Effector memory CD4-positive, alpha-beta T cell (primary cell): ENCODE results near the gene ANKRD36.
"Not testable (repeated sequence)": the region's sequence is repeated elsewhere in the genome, so short reads cannot be mapped to it uniquely, and the experiment has no call there.

Experiments used
- DNase-seq, 3 donors: peaks; one replicate each; pipeline ENCODE4 v3.0.0-alpha.2; 2020
- H3K27ac ChIP-seq: 2 replicates; pipeline ENCODE4 v1.7.0; 2013; ENCODE audit warnings: mild to moderate bottlenecking, low read length, moderate library complexity; ENCODE audit not compliant: insufficient read depth, poor library complexity, severe bottlenecking
- H3K27me3 ChIP-seq: replicated peaks from 2 replicates; pipeline ENCODE4 v1.7.0; 2013; ENCODE audit warnings: mild to moderate bottlenecking, low read length; ENCODE audit not compliant: insufficient read depth, control insufficient read depth, poor library complexity, severe bottlenecking
- H3K36me3 ChIP-seq: 2 replicates; pipeline ENCODE4 v1.7.0; 2013; ENCODE audit warnings: mild to moderate bottlenecking, low read length, moderate library complexity; ENCODE audit not compliant: control insufficient read depth, insufficient read depth
- H3K4me1 ChIP-seq: 2 replicates; pipeline ENCODE4 v1.7.0; 2013; ENCODE audit warnings: low read length, mild to moderate bottlenecking; ENCODE audit not compliant: control insufficient read depth, insufficient read depth, poor library complexity, severe bottlenecking
- H3K4me3 ChIP-seq: 2 replicates; pipeline ENCODE4 v1.7.0; 2013; ENCODE audit warnings: low read length, low read depth, mild to moderate bottlenecking; ENCODE audit not compliant: insufficient read depth, poor library complexity, severe bottlenecking
- H3K9me3 ChIP-seq: 2 replicates; pipeline ENCODE4 v1.7.0; 2013; ENCODE audit warnings: mild to moderate bottlenecking, low read length, moderate library complexity; ENCODE audit not compliant: control insufficient read depth

The ANKRD36 gene

DNA sequence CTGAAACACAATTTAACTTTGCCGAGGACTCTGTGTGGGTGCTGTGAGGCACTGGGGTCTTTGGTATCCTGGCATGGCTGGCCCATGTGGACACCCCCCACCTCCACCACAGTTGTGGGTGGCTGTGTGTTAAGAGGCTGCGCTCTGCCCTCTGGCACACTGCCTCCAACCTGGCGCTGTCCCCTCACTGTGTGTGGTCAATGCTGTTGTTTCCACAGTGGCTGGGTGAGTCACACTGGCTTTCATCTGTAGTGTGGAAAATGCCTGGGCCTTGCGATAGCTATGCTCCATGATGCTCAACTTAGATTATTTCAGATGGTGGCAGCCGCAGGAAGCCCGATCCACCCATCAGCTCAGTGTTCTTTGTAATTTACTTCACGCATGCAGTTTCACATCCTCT, 27.9 kb upstream of the ANKRD36 start:
- H3K27ac ChIP-seq, H3K4me1 ChIP-seq, DNase-seq, H3K4me3 ChIP-seq, H3K9me3 ChIP-seq, H3K27me3 ChIP-seq, H3K36me3 ChIP-seq: not testable (repeated sequence)

DNA sequence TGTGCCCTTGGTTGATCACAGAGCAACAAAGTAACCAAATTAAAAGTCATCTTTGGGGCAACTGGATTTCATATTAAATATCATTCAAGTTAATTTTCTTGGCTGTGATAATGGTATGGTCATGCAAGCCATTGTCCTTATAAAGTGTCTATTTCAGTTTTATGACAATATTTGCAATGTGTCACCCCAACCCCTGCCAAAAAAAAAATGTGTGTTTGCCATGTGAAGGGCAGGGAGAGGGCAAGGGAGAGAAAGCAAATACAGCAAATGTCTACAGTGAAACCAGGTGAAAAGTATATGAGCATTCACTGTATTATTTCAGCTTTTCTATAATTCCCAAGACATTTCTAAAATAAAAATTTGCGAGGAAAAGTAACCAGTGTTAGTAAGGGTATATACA, 24.2 kb upstream of the ANKRD36 start:
- H3K4me1 ChIP-seq, H3K36me3 ChIP-seq, DNase-seq, H3K4me3 ChIP-seq, H3K27me3 ChIP-seq, H3K9me3 ChIP-seq, H3K27ac ChIP-seq: not testable (repeated sequence)

DNA sequence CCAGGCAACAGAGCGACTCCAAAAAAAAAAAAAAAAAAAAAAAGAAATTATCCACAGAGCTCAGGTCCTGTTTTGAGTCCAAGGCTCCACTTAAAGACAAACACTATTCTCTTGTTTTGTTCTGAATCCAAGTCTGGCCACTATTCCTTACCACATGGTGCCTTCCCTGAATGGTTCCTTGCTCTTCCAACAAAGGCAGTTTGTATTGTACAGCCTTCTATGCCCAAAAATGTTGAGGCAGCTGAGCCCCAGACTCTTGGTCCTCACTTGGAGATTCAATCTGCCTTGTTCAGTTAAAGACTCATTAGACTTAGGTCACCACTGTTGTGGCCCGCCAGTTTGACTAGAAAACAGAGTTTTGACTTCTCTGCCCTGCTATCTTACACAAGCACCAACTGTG, 20.0 kb upstream of the ANKRD36 start:
- not testable (repeated sequence) for H3K4me3 ChIP-seq, H3K9me3 ChIP-seq, H3K27ac ChIP-seq, H3K36me3 ChIP-seq, H3K27me3 ChIP-seq, H3K4me1 ChIP-seq, DNase-seq

DNA sequence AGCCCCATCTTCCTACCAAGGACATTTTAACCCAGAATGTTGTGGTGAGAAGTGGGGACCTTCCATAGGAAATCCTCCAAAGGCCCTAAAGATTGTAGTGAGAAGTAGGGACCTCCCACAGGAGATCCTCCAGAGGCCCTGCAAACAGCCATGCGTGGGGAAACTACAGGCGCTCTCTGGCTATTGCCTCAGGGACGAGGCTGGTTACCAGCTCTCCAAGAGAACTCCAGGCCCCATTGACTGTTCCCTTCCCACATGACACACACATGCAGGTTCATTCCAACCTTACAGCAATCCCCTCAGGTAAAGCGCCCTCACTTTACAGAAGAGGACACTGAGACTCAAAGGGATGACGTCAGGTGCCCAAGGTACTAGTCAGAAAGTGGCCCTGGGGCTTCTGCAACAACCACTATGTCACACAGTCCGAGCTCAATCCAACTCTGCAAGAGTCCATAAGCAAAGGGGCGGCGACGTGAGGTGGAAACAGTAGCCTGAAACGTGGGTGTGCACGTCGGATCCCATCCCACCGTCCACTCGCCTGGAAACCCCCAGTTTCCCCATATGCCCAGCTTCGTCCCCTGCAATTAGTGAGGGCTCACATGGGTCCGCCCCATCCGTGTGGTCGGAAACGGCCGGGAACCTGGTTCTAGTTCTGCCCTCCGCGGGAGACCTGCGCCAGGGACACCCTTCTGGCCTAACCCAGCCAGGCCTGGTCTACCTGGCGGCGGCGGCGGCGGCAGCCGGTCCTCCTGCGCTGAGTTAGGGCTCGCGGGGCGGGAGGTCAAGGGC, 18.8 kb upstream of the ANKRD36 start:
- H3K27me3 ChIP-seq, H3K9me3 ChIP-seq, DNase-seq, H3K4me1 ChIP-seq, H3K36me3 ChIP-seq, H3K4me3 ChIP-seq, H3K27ac ChIP-seq: not testable (repeated sequence)

DNA sequence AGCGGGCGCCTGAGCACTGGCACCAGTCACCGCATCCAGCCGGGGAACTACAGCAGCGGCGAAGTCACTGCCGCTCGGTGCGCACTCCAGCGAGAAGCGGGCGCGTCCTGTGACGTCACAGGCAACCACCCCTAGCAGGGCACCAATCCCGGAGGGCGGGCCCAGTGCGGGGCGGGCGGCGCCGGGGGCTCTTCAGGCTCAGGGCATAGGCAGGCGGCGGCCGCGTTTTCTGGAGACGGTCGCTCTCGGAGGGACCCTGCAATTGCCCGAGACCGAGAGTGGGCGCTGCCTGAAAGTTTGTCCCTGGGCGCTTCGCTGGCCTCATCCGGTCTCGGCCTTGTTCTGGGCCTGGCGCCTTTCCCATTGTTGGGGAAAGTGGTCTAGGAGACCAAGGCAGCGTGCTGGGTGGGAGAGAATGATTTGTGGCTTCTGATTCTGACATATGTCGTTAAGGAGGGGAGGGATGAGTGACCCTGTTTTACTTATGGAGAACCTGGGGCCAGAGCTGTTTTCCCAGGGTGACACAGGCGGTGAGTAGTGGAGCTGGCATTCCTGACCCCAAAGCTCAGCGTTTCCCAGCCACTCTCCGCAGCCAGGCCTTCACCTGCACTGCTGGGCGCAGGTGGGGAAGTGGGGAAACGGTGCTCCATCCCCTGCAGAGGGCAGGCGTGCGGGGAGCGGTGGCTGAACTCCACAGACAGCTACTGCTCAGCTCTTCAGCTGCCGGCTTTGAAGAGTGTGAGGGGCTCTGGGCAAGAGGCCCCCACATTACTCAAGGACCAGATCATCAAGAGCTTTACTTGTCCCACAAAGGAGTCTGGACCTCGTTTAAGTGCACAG, 18.0 kb upstream of the ANKRD36 start, which contains the start of gene FAHD2B:
Gene FAHD2B (minus strand): TSS at position 111 of the 840 bp plus-strand sequence. CDS start 3,176 bp downstream, outside the sequence.
- H3K9me3 ChIP-seq, H3K36me3 ChIP-seq, H3K4me1 ChIP-seq, H3K27me3 ChIP-seq: not testable (repeated sequence)
- Histone ChIP-seq H3K4me3 (peak within 1 kb of the TSS; percentile 22), H3K27ac (peak within 1 kb of the TSS; percentile 37)
- DNase-seq: peak; percentile 75 to 84 (median 76)

DNA sequence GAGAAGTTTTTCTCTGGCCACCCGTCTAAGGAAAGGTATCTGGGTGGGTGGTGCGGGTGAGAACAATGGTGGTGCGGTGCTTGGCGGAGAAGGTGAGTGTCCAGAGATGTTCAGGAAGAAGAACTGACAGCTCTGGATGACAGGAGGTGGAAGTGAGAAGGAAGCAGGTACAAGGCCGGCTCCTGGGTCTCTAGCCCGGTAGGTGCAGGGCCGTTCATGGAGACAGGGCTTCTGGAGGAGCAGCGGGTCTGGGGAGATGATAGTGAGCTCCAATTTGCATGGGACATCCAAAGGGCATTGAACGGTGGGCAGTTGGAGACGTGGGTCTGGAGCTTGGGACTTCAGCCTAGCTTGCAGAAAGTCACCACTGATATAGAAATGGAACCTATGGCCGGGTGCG, 17.3 kb upstream of the ANKRD36 start:
- H3K4me1 ChIP-seq: peaks cover 6% of the 10 kb centered on the region
- H3K9me3 ChIP-seq: no peaks in the 10 kb centered on the region
- DNase-seq: no peak
- H3K36me3 ChIP-seq: no peaks in the 10 kb centered on the region
- no peak overlapping the region for H3K27ac ChIP-seq
- H3K27me3 ChIP-seq: no peaks in the 10 kb centered on the region
- no peak overlapping the region for H3K4me3 ChIP-seq

DNA sequence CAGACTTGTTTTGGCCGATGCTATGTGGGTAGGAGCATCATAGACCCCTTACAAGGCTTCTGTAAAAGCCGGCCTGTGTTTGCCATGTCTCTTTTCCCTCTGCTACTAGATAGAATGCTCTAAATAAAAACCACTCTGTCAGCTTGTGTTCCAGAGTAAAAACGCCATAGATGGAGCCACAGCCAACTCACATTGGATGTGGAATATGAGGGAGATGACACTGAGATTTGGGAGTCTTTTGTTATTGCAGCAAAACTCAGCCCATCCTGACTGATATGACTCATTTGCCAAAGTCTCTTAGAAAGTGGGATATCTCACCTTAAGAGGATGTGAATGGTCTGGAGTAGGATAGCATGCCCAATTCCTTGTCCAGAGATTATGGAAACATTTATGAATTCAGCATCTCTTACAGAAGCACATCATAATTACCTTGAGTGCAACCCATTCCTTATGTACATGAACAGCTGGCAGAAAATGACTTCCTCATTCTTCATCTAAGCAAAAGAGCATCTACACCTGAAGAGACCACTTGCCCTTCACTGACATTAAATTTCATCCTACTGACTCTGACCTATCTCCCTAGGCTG, 14.1 kb upstream of the ANKRD36 start:
- H3K4me1 ChIP-seq, H3K9me3 ChIP-seq, H3K27ac ChIP-seq, H3K36me3 ChIP-seq, H3K27me3 ChIP-seq, DNase-seq, H3K4me3 ChIP-seq: not testable (repeated sequence)

DNA sequence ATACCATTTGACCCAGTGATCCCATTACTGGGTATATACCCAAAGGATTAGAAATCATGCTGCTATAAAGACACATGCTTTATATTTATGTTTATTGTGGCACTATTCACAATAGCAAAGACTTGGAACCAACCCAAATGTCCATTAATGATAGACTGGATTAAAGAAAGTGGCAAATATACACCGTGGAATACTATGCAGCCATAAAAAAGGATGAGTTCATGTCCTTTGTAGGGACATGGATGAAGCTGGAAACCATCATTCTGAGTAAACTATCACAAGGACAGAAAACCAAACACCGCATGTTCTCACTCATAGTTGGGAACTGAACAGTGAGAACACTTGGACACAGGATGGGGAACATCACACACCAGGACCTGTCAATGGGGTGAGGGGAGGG, 6.1 kb upstream of the ANKRD36 start:
- H3K36me3 ChIP-seq, DNase-seq, H3K27ac ChIP-seq, H3K27me3 ChIP-seq, H3K9me3 ChIP-seq, H3K4me1 ChIP-seq, H3K4me3 ChIP-seq: not testable (repeated sequence)

DNA sequence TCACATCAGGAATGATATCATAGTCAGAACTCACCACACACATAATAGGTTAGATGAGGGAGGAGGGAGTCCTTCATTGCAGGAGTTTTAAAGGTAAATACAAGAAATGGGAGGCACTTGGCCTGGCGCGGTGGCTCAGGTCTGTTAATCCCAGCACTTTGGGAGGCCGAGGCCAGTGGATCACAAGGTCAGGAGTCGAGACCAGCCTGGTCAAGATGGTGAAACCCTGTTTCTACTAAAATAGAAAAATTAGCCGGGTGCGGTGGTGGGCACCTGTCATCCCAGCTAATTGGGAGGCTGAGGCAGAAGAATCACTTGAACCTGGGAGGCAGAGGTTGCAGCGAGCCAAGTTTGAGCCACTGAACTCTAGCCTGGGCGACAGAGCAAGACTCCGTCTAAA, 1.7 kb upstream of the ANKRD36 start:
- H3K27ac ChIP-seq, H3K36me3 ChIP-seq, H3K9me3 ChIP-seq, H3K27me3 ChIP-seq, H3K4me1 ChIP-seq, H3K4me3 ChIP-seq, DNase-seq: not testable (repeated sequence)
